Measurements from ENCODE around the gene NRP2. TPM values are rescaled to one million over a fixed set of nuclear protein-coding genes. Genes with fewer than 3 reads are reported as not detected.
A peak's percentile ranks its signal among the peaks of the same experiment; 100 is the strongest.

NRP2 gene
- total RNA-seq, 1 experiment from 2014 or later, result 1.2 TPM

GRCh38 chr2:205758500-205758899 lies 76.2 kb downstream of the NRP2 start:
- no TSS peak for BruUV-seq (replicated peaks)
- no peak overlapping the region for H2AFZ ChIP-seq (ENCODE audit: low read depth, low read length, poor library complexity, severe bottlenecking)
- H3K9ac ChIP-seq (ENCODE audit: low read length), result no peak overlapping the region
- no peaks in the 10 kb centered on the region for H3K79me2 ChIP-seq (ENCODE audit: insufficient read depth, low read length)
- H3K27me3 ChIP-seq (ENCODE audit: insufficient read depth, low read length), result no peaks in the 10 kb centered on the region; the same call in 1 of the 2 replicates
- H3K4me1 ChIP-seq (ENCODE audit: control insufficient read depth in 1 of 2, insufficient read depth in 2 of 2, low read length in 2 of 2), result peaks cover 16 to 53% of the 10 kb centered on the region in 2 experiments
- no peaks in the 10 kb centered on the region for H4K20me1 ChIP-seq (ENCODE audit: insufficient read depth)
- no peak for TF ChIP-seq SRF (IDR thresholded peaks at IDR 0.05; ENCODE audit: low read depth)
- no peak for TF ChIP-seq EZH2phosphoT487 (IDR thresholded peaks at IDR 0.05; ENCODE audit: borderline replicate concordance)
- no peak for TF ChIP-seq POLR2AphosphoS5 (IDR thresholded peaks at IDR 0.05; ENCODE audit: low read depth, low read length)
- TF ChIP-seq ZNF274 (IDR thresholded peaks at IDR 0.05; ENCODE audit: low read depth, low read length), result no peak
- TF ChIP-seq CTCF (IDR thresholded peaks at IDR 0.05 in 2 of 3, conservative IDR thresholded peaks at IDR 0.05 in 1 of 3; ENCODE audit: borderline replicate concordance in 1 of 3, insufficient read depth in 1 of 3, low read depth in 2 of 3, low read length in 2 of 3), result no peak
- ChIA-PET RAD21 (ENCODE audit: low non-redundant PET in 1 of 2, low total read pairs in 2 of 2, uncharacterized antibody in 2 of 2, unreplicated experiment in 2 of 2) (no interaction called here), POLR2A (no interaction called here), CTCF (no interaction called here)
- no peaks in the 10 kb centered on the region for H3K9me3 ChIP-seq (ENCODE audit: control insufficient read depth in 1 of 2, insufficient read depth in 1 of 2, low read depth in 1 of 2, low read length in 2 of 2)
- H3K4me3 ChIP-seq (replicated peaks in 1 of 2; ENCODE audit: low read depth in 1 of 2, low read length in 2 of 2), result no peak overlapping the region
- no peak overlapping the region for H3K27ac ChIP-seq (ENCODE audit: low read depth, low read length)
- H3K9me2 ChIP-seq (ENCODE audit: insufficient read depth), result no peaks in the 10 kb centered on the region
- no peak for DNase-seq (ENCODE audit: low read depth, low spot score)
- no peaks in the 10 kb centered on the region for H3K36me3 ChIP-seq (ENCODE audit: control insufficient read depth in 1 of 2, insufficient read depth in 2 of 2, low read length in 2 of 2)
- ATAC-seq, result no peak
- intact Hi-C loops (cut with micrococcal nuclease), result no loop called here
- H3K4me2 ChIP-seq (ENCODE audit: low read length), result peak overlapping the region; percentile 18; the same call in 1 of the 2 replicates

- CTCF ChIA-PET, result no interaction called here
- Histone ChIP-seq H3K4me2 (ENCODE audit: low read length) (no peak overlapping the region), H3K9me3 (ENCODE audit: control insufficient read depth in 1 of 2, insufficient read depth in 1 of 2, low read depth in 1 of 2, low read length in 2 of 2) (no peaks in the 10 kb centered on the region), H4K20me1 (ENCODE audit: insufficient read depth) (no peaks in the 10 kb centered on the region), H3K79me2 (ENCODE audit: insufficient read depth, low read length) (no peaks in the 10 kb centered on the region), H3K9ac (ENCODE audit: low read length) (no peak overlapping the region), H3K4me3 (replicated peaks in 1 of 2; ENCODE audit: low read depth in 1 of 2, low read length in 2 of 2) (no peak overlapping the region), H3K27me3 (ENCODE audit: insufficient read depth, low read length) (no peaks in the 10 kb centered on the region; the same call in 1 of the 2 replicates), H3K27ac (ENCODE audit: low read depth, low read length) (no peak overlapping the region), H3K4me1 (ENCODE audit: control insufficient read depth in 1 of 2, insufficient read depth in 2 of 2, low read length in 2 of 2) (peaks cover 12 to 53% of the 10 kb centered on the region in 2 experiments), H3K36me3 (ENCODE audit: control insufficient read depth in 1 of 2, insufficient read depth in 2 of 2, low read length in 2 of 2) (no peaks in the 10 kb centered on the region), H3K9me2 (ENCODE audit: insufficient read depth) (no peaks in the 10 kb centered on the region), H2AFZ (ENCODE audit: low read depth, low read length, poor library complexity, severe bottlenecking) (no peak overlapping the region)
- RAD21 ChIA-PET (ENCODE audit: low non-redundant PET in 1 of 2, low total read pairs in 2 of 2, uncharacterized antibody in 2 of 2, unreplicated experiment in 2 of 2), result no interaction called here
- ATAC-seq (no peak), DNase-seq (ENCODE audit: low read depth, low spot score) (no peak)
- intact Hi-C loops (cut with micrococcal nuclease), result no loop called here
- POLR2A ChIA-PET, result no interaction called here
- BruUV-seq (replicated peaks), result no TSS peak
- no peak for TF ChIP-seq FOSL1 (IDR thresholded peaks at IDR 0.05; ENCODE audit: low read depth)
- TF ChIP-seq CEBPB (IDR thresholded peaks at IDR 0.05; ENCODE audit: low read depth), result no peak
- no peak for TF ChIP-seq EZH2 (IDR thresholded peaks at IDR 0.05)
- no peak for TF ChIP-seq SP1 (IDR thresholded peaks at IDR 0.05; ENCODE audit: low read depth)
- TF ChIP-seq CBX3 (IDR thresholded peaks at IDR 0.05; ENCODE audit: low read depth), result no peak
- TF ChIP-seq ZBTB33 (IDR thresholded peaks at IDR 0.05; ENCODE audit: extremely low read depth, insufficient replicate concordance, low read length), result no peak
- no peak for TF ChIP-seq POLR2AphosphoS5 (IDR thresholded peaks at IDR 0.05; ENCODE audit: low read depth, low read length)
- no peak for TF ChIP-seq YY1 (IDR thresholded peaks at IDR 0.05; ENCODE audit: extremely low read depth, insufficient replicate concordance, low read depth, low read length)
- no peak for TF ChIP-seq POLR2A (IDR thresholded peaks at IDR 0.05; ENCODE audit: borderline replicate concordance, extremely low read depth, insufficient read depth, insufficient read length)
- TF ChIP-seq TCF7L2 (IDR thresholded peaks at IDR 0.05; ENCODE audit: borderline replicate concordance, extremely low read depth, insufficient read depth, insufficient read length), result no peak
- TF ChIP-seq ZNF274 (IDR thresholded peaks at IDR 0.05; ENCODE audit: low read depth, low read length), result no peak
- no peak for TF ChIP-seq ATF3 (IDR thresholded peaks at IDR 0.05)
Observed at GRCh38 chr2:205759257-205759656, 77.0 kb downstream of the NRP2 start.

Data from HCT116 (cell line).